Right cardiac atrium (tissue), 5 donors: Measurements from ENCODE around the gene GDF10. TPM values are rescaled to one million over a fixed set of nuclear protein-coding genes. Genes with fewer than 3 reads are reported as not detected.
A peak's percentile ranks its signal among the peaks of the same experiment; 100 is the strongest.

Experiments used
- ATAC-seq, 2 donors: fragments of 200-7000 bp; cut with Tn5 transposase; one replicate each; pipeline versions ENCODE4 v1.8.0 to v1.9.1; 2020; ENCODE audit warnings: moderate library complexity in 2 of 2, mild to moderate bottlenecking in 1 of 2
- DNase-seq, 3 donors: peaks; one replicate each; pipeline ENCODE4 v3.0.0-alpha.2; 2020
- H3K27ac ChIP-seq: one replicate; pipeline ENCODE4 v1.5.1; 2013; ENCODE audit warnings: mild to moderate bottlenecking, low read length, control low read depth, moderate library complexity
- H3K27me3 ChIP-seq: one replicate; pipeline ENCODE4 v1.6.1; 2013; ENCODE audit not compliant: control insufficient read depth, insufficient read depth
- H3K4me1 ChIP-seq: one replicate; pipeline ENCODE4 v1.6.1; 2013; ENCODE audit warnings: low read length; ENCODE audit not compliant: control insufficient read depth, insufficient read depth
- H3K4me3 ChIP-seq: one replicate; pipeline ENCODE4 v1.5.1; 2013; ENCODE audit warnings: low read length, control low read depth
- H3K9me3 ChIP-seq: one replicate; pipeline ENCODE4 v1.6.1; 2013; ENCODE audit warnings: low read length; ENCODE audit not compliant: control insufficient read depth
- WGBS: extraction: QIAGEN DNeasy Blood & Tissue Kit; methylation state at CpG from one replicate; pipeline ENCODE4 v1.1.7; 2013; 5-methylcytosine and 5-hydroxymethylcytosine counted together
- intact Hi-C, 4 donors: fragments of 100-400 bp; cut with DNase I; formaldehyde crosslinking; loops; one replicate each; pipeline versions ENCODE4 v1.11.0 to v1.14.0; 2022 to 2023
- polyA plus RNA-seq: library from polyadenylated mRNA; stranded (reverse); fragments of 200-250 nt; gene quantifications from one replicate; pipeline ENCODE4 v1.2.3, GENCODE V29; 2013
- total RNA-seq, 4 donors: library from RNA; stranded (reverse); fragmentation: NEBNext Ultra II Directional; extraction: Animal tissue kit (Norgen Biotek cat#: 25700); gene quantifications; one replicate each; pipeline ENCODE4 v1.2.1, GENCODE V29; 2021
- donor health status: healthy with polysubstance abuse.
- donor health status: DM: no; HTN: yes; CAD: no.
- donor health status: DM: no; HTN: no; CAD: no.
- donor health status: DM: no; HTN: yes; CAD: no; lungs with severe emphysema.
- donor health status: DM: yes; HTN: yes; CAD: no.

GDF10 gene
- total and polyA plus RNA-seq, 5 donors: 1.8 to 4.3 (median 2.5) TPM

DNA sequence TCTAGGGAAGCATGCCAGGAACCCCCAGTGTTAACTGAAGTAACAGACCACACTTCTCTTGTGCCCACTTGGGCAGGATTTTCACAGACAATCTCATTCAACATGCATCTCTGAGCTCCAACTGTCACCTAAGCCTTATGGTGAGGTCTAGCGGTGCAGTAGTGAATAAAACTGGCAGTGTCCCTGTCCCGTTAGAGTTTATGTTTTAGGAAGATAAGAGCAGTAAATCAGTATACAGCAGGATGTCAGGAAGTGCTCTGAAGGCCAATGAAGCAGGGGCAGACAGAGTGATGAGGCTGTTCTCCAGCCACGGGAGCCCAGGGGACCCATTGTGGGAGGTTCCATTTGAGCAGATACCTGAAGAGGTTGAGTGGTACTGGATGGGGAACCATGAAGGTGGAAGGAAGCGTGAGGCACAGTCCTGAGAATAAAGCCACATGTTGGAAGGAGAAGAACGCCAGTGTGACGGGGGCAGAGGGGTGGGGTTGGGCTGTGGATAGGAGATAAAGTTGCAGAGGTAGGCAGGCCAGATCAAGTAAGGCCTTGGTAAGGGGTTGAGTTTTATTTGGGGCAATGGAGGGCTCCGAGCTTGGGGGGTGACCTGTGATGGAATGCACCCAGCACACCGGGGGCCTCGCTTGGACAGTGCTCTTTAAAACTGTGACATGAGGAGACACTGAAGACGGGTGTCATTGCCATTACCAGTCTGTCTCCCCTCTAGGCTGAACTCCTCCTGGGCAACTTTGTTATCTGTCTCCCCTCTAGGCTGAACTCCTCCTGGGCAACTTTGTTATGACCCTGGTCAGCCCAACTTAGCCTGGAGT lies 6.6 kb downstream of the GDF10 start:
- Histone ChIP-seq H3K27me3 (no peaks in the 10 kb centered on the region), H3K9me3 (no peaks in the 10 kb centered on the region), H3K4me1 (no peaks in the 10 kb centered on the region), H3K4me3 (no peak overlapping the region), H3K27ac (no peak overlapping the region)
- intact Hi-C loops: no loop called here
- ATAC-seq (no peak), DNase-seq (no peak)
- WGBS: 72% methylated on average over 10 of the region's 10 CpGs

DNA sequence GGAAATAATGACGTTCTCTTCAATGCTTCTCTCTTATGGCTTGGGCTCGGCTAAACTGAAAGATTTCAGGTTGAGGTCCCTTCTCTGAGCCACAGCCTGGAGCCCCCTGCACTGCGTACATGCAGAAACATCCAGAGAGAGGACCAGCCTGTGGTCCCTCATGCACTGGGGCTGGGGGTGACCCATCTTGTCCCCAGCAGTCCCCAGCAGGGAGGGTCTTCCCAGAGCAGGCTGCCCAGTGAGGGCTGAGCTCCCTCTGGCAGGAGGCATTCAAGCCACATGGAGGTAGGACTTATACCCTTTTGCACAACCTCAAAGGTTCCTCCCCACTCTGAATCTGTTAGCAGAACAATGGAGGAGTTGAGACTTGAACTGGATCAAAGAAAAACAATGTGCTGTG lies 7.4 kb downstream of the GDF10 start:
- intact Hi-C loops: no loop called here
- no peak overlapping the region for H3K27ac ChIP-seq
- ATAC-seq (no peak), DNase-seq (no peak)
- no peaks in the 10 kb centered on the region for H3K9me3 ChIP-seq
- no peaks in the 10 kb centered on the region for H3K4me1 ChIP-seq
- H3K4me3 ChIP-seq: no peak overlapping the region
- H3K27me3 ChIP-seq: no peaks in the 10 kb centered on the region
- 84% methylated on average over 3 of the region's 3 CpGs for WGBS

DNA sequence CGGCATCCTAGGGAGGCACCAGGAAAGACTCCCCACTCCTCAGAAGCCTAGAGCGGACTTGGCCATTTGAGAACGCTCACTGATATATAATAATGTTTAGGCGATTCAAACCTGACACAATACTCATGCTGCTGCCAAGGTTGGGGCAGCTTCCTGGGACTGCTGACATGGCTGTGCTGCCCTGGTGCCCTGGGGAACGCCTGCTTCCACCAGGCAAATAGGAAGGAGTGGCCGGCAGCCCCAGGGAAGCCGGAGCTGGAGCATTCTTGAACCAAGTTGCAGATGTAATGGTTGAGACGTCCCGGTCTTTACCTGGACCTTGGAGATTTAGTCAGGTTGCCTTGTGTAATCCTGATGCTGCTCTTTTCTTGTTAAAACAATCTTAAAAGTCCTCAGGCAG lies 8.8 kb downstream of the GDF10 start:
- no peaks in the 10 kb centered on the region for H3K27me3 ChIP-seq
- H3K4me3 ChIP-seq: no peak overlapping the region
- no peak for ATAC-seq
- no peak overlapping the region for H3K27ac ChIP-seq
- 78% methylated on average over 9 of the region's 9 CpGs for WGBS
- intact Hi-C loops: loop anchor here in 1 of 4 donors (2.0 kb wide), 1 partner anchor 262 kb away; no protein-coding TSS in a partner anchor
- no peaks in the 10 kb centered on the region for H3K9me3 ChIP-seq
- no peak for DNase-seq
- H3K4me1 ChIP-seq: no peaks in the 10 kb centered on the region

DNA sequence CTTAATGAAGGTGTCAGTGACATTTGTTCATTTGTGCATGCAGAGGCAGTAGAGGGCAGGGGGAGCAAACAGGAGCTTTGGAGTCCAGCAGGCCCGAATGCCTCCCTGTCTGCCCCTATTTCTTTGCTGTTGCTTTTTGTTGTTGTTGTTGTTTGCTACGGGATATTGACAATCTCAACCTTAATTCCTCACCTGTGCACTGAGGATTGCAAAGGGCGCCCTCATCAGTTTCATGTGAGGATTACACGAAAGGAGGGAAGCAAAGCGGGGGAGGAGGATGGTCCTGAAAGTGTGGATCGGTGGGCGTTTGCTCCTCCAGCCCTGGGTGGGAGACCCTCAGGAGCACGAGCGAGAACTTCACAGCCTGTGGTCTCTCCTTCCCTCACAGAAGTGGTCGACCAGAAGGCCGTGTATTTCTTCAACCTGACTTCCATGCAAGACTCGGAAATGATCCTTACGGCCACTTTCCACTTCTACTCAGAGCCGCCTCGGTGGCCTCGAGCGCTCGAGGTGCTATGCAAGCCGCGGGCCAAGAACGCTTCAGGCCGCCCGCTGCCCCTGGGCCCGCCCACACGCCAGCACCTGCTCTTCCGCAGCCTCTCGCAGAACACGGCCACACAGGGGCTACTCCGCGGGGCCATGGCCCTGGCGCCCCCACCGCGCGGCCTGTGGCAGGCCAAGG lies 9.6 kb downstream of the GDF10 start:
- H3K27me3 ChIP-seq: no peaks in the 10 kb centered on the region

DNA sequence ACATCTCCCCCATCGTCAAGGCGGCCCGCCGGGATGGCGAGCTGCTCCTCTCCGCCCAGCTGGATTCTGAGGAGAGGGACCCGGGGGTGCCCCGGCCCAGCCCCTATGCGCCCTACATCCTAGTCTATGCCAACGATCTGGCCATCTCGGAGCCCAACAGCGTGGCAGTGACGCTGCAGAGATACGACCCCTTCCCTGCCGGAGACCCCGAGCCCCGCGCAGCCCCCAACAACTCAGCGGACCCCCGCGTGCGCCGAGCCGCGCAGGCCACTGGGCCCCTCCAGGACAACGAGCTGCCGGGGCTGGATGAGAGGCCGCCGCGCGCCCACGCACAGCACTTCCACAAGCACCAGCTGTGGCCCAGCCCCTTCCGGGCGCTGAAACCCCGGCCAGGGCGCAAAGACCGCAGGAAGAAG lies 10.1 kb downstream of the GDF10 start:
- H3K27ac ChIP-seq: no peak overlapping the region
- ATAC-seq (no peak), DNase-seq (no peak)
- WGBS: 96% methylated on average over 37 of the region's 37 CpGs
- no peaks in the 10 kb centered on the region for H3K9me3 ChIP-seq
- H3K4me3 ChIP-seq: no peak overlapping the region
- no peaks in the 10 kb centered on the region for H3K4me1 ChIP-seq
- intact Hi-C loops: loop anchor here in 3 of 4 donors (5.0 kb wide), 2 partner anchors 263 to 283 kb away; no protein-coding TSS in a partner anchor
- H3K27me3 ChIP-seq: no peaks in the 10 kb centered on the region

More for the DNA sequence above, 9.6 kb downstream of the GDF10 start:
- ATAC-seq: no peak
- Histone ChIP-seq H3K4me1 (no peaks in the 10 kb centered on the region), H3K27ac (no peak overlapping the region), H3K9me3 (no peaks in the 10 kb centered on the region), H3K4me3 (no peak overlapping the region)
- intact Hi-C loops: loop anchor here (2.0 to 5.0 kb wide), 3 partner anchors 262 to 282 kb away; no protein-coding TSS in a partner anchor
- no peak for DNase-seq
- WGBS: 87% methylated on average over 34 of the region's 34 CpGs

DNA sequence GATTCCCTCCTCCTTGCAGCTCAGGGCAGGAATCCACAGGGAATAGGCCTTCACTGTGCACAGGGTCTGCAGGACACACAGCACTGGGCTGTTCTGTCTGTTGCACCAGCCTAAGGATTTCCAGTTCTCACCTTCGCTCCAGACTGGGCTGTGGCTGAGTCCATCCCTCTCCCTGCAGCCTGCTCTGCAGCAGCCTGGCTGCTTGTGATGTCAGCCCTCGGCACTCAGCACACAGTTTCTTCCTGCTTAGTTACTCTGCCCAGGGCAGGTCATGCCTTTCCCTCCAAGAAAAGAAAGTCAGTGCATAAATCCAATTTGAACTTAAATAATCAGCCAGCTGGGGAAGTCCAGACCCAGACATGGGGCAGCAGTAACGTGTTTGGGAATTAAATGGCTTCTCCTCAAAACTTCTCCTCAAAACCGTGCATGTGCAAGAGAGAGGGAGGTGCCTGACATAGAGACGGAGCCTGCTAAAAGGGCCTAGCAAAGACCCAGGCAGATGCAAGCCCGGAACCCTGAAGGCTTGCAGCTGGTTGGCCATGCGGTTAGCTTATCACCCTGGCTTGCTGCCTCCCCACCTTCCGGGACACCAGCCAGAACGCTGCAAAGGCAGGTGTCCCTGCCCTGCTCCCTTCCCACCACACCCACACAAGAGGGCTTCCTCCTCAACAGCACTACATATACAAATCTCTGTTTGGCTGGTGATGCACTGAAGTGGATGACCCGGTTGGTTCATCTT lies 11.4 kb downstream of the GDF10 start:
- Histone ChIP-seq H3K4me1 (no peaks in the 10 kb centered on the region), H3K4me3 (no peak overlapping the region), H3K27ac (no peak overlapping the region), H3K27me3 (no peaks in the 10 kb centered on the region), H3K9me3 (no peaks in the 10 kb centered on the region)
- DNase-seq (peak in 1 of 3 donors; percentile 68), ATAC-seq (peak; percentile 28 to 41)
- intact Hi-C loops: loop anchor here in 3 of 4 donors (5.0 kb wide), 2 partner anchors 264 to 284 kb away; no protein-coding TSS in a partner anchor
- 36% methylated on average over 10 of the region's 10 CpGs for WGBS

DNA sequence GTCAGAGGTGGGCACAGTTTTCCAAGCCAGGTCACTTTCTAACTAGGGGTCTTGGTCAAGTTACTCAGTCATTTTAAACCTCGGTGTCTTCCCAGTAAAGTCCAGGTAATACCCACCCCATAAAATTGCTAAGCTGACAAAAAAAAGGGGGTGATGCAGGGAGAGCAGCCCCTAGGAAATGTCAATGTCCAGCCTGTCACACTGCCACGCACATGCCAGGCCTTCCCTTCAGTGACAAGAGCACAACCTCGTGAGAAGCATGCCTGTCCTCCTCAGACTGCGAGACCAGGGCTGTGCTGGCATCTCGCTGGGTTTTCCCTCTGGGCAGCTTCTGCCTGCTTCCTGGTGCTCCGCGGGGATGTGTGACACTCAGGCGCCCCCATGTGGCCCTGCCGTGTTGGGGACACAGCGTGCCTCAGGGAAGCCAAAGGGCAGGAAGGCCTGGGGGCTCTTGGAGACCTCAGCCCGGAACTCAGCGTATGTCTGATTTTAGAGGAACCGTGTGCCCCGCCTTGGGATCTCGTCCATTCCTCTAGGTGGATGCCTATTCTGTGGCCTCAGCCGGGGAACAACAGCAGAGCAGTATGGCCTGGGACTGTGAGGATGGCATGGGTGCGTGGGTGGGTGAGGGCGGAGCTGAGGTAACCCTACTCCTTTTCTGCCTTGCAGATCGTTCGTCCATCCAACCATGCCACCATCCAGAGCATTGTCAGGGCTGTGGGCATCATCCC lies 12.1 kb downstream of the GDF10 start:
- H3K27me3 ChIP-seq: no peaks in the 10 kb centered on the region
- peak; percentile 94 to 95 for ATAC-seq
- intact Hi-C loops: loop anchor here (2.0 to 5.0 kb wide), 3 partner anchors 265 to 287 kb away; no protein-coding TSS in a partner anchor
- WGBS: 25% methylated on average over 20 of the region's 20 CpGs
- H3K27ac ChIP-seq: no peak overlapping the region
- no peaks in the 10 kb centered on the region for H3K4me1 ChIP-seq
- H3K4me3 ChIP-seq: no peak overlapping the region
- H3K9me3 ChIP-seq: no peaks in the 10 kb centered on the region
- peak; percentile 85 to 96 (median 94) for DNase-seq

DNA sequence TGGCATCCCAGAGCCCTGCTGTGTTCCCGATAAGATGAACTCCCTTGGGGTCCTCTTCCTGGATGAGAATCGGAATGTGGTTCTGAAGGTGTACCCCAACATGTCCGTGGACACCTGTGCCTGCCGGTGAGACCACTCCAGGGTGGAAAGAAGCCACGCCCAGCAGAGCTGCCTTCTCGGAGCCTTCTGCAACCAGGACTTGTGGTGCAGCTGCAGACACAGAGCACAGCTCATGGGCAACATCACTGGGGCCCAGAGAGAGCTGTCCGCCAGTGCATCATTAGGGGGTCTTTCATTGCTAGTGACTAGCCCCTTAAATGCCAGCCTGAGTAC lies 12.6 kb downstream of the GDF10 start:
- no peaks in the 10 kb centered on the region for H3K9me3 ChIP-seq
- H3K4me3 ChIP-seq: no peak overlapping the region
- intact Hi-C loops: loop anchor here (2.0 to 5.0 kb wide), 3 partner anchors 265 to 288 kb away; no protein-coding TSS in a partner anchor
- no peaks in the 10 kb centered on the region for H3K27me3 ChIP-seq
- no peaks in the 10 kb centered on the region for H3K4me1 ChIP-seq
- no peak for ATAC-seq
- H3K27ac ChIP-seq: no peak overlapping the region
- WGBS: 78% methylated on average over 7 of the region's 7 CpGs
- DNase-seq: no peak

DNA sequence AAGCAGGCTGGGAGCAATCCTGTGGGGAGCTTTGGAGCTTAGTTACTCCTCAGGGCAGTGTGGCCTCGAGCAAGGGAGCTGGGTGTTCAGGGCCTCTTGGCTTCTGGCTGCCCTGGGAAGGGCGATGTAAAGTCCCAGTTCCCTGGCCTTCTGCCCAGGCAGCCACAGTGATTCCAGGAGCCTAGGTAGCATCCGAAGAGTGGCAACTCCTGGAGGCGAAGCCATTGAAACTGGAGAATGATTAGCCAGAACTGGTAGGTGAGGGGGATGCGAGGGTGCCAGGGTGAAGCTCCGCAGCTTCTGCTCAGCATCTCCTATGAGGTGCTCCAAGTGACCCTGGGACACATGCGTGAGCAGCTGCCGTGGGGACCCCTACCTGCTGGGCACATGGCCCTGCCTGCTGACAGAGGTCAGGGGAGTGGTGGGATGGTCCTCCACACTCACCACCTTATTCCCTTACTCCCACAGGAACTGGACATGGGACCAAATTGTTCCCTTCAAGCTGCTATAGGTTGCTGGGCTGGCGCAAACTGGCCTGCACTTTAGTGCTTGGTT lies 14.5 kb downstream of the GDF10 start:
- H3K27ac ChIP-seq: no peak overlapping the region
- H3K27me3 ChIP-seq: no peaks in the 10 kb centered on the region
- H3K4me3 ChIP-seq: no peak overlapping the region
- ATAC-seq (no peak), DNase-seq (no peak)
- no peaks in the 10 kb centered on the region for H3K4me1 ChIP-seq
- 71% methylated on average over 9 of the region's 9 CpGs for WGBS
- no peaks in the 10 kb centered on the region for H3K9me3 ChIP-seq
- intact Hi-C loops: loop anchor here in 3 of 4 donors (5.0 kb wide), 2 partner anchors 267 to 287 kb away; no protein-coding TSS in a partner anchor

DNA sequence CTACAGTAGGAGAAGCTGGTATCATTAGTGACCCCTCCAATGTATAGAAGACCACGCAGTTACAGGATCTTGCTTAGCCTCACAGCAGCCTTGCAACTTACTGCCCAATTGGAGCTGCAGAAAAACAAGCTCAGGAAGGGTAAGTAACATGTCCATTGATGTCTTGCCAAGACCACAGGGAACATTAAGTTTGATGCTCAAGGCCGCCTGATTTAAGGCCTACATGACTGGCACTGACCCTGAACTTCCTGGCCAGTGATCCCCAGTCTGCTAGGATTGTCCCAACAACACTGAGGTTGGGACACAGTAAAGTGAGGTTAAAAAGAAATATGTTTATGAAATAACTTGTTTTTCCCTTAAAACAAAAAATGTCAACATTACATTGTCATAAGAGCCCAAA lies 15.4 kb downstream of the GDF10 start:
- DNase-seq (no peak), ATAC-seq (no peak)
- 95% methylated on average over 2 of the region's 2 CpGs for WGBS
- Histone ChIP-seq H3K4me3 (no peak overlapping the region), H3K9me3 (no peaks in the 10 kb centered on the region), H3K27me3 (no peaks in the 10 kb centered on the region), H3K4me1 (no peaks in the 10 kb centered on the region), H3K27ac (no peak overlapping the region)
- intact Hi-C loops: no loop called here
